Activated CD4-positive, alpha-beta T cell treated with anti-CD3 and anti-CD28 coated beads, Interleukin-2, Interleukin-6, amounts not matched to agents 100 ng/mL and 50 ng/mL, durations not matched to agents 16 hours and 8 hours (primary cell): ENCODE results near the gene C4orf54.

ENCODE experiments used
- DNase-seq: peaks from one replicate; pipeline ENCODE4 v3.0.0-alpha.2; 2020

Gene C4orf54

GRCh38 chr4:99651811-99652485, 5.7 kb downstream of the C4orf54 start:
- DNase-seq, result no peak

- DNase-seq, result no peak
These were observed 6.4 kb downstream of the C4orf54 start for GRCh38 chr4:99651016-99651769.

- no peak for DNase-seq
These were observed 7.8 kb downstream of the C4orf54 start for GRCh38 chr4:99649778-99650177.

- no peak for DNase-seq
These were observed 8.4 kb downstream of the C4orf54 start for GRCh38 chr4:99649208-99649607.

GRCh38 chr4:99648321-99648720, 9.3 kb downstream of the C4orf54 start:
- DNase-seq, result no peak

GRCh38 chr4:99647071-99647470, 10.6 kb downstream of the C4orf54 start:
- DNase-seq, result no peak

- DNase-seq, result no peak
These were observed 12.0 kb downstream of the C4orf54 start for GRCh38 chr4:99645638-99646037.

- no peak for DNase-seq
These were observed 12.6 kb downstream of the C4orf54 start for GRCh38 chr4:99645036-99645435.

- no peak for DNase-seq
These were observed 13.2 kb downstream of the C4orf54 start for GRCh38 chr4:99644453-99644852.

- no peak for DNase-seq
These were observed 14.7 kb downstream of the C4orf54 start for GRCh38 chr4:99642725-99643489.

- no peak for DNase-seq
These were observed 17.0 kb downstream of the C4orf54 start for GRCh38 chr4:99640676-99641075.

- no peak for DNase-seq
These were observed 20.5 kb downstream of the C4orf54 start for GRCh38 chr4:99637174-99637573.

GRCh38 chr4:99636422-99636821, 21.2 kb downstream of the C4orf54 start:
- no peak for DNase-seq

GRCh38 chr4:99635601-99636000, 22.0 kb downstream of the C4orf54 start:
- DNase-seq, result no peak

GRCh38 chr4:99634742-99635360, 22.8 kb downstream of the C4orf54 start:
- no peak for DNase-seq

GRCh38 chr4:99633772-99634171, 23.9 kb downstream of the C4orf54 start:
- no peak for DNase-seq

- no peak for DNase-seq
These were observed 26.7 kb downstream of the C4orf54 start for GRCh38 chr4:99630857-99631360.

- DNase-seq, result no peak
These were observed 27.6 kb downstream of the C4orf54 start for GRCh38 chr4:99629962-99630554.

- no peak for DNase-seq
These were observed 29.6 kb downstream of the C4orf54 start for GRCh38 chr4:99628040-99628439.

- no peak for DNase-seq
These were observed 32.3 kb downstream of the C4orf54 start for GRCh38 chr4:99625369-99625768.

GRCh38 chr4:99624141-99624719, 33.4 kb downstream of the C4orf54 start:
- peak; percentile 26 for DNase-seq

GRCh38 chr4:99622341-99622740, 35.3 kb downstream of the C4orf54 start:
- DNase-seq, result no peak
